Stimulated activated CD8-positive, alpha-beta memory T cell treated with anti-CD3 and anti-CD28 coated beads, Interleukin-15, amount 100 ng/mL, for 48 hours (primary cell): ENCODE results near the gene IPPK.

Source experiments
- DNase-seq, 2 donors: peaks; one replicate each; pipeline ENCODE4 v3.0.0-alpha.2; 2020; ENCODE audit warnings: low read depth in 2 of 2

Gene IPPK

GRCh38 chr9:92669890-92670708 is at the start of gene IPPK:
TSS of gene IPPK (minus strand) at chr9:92670131. CDS start at chr9:92669988, 143 bp downstream.
- DNase-seq: peak; percentile 99

- no peak for DNase-seq
Measured at GRCh38 chr9:92719028-92719647, 49.2 kb upstream of the IPPK start.

- no peak for DNase-seq
Measured at GRCh38 chr9:92718086-92719001, 48.4 kb upstream of the IPPK start.

GRCh38 chr9:92717201-92718085 is 47.5 kb upstream of the IPPK start:
- DNase-seq: no peak

- peak; percentile 49 to 58 for DNase-seq
Measured at GRCh38 chr9:92716557-92716956, 46.6 kb upstream of the IPPK start.

- no peak for DNase-seq
Measured at GRCh38 chr9:92715488-92716231, 45.7 kb upstream of the IPPK start.

- DNase-seq: no peak
Measured at GRCh38 chr9:92714787-92715487, 45.0 kb upstream of the IPPK start.

- DNase-seq: no peak
Measured at GRCh38 chr9:92714016-92714415, 44.1 kb upstream of the IPPK start.

- DNase-seq: no peak
Measured at GRCh38 chr9:92713528-92713927, 43.6 kb upstream of the IPPK start.

- DNase-seq: no peak
Measured at GRCh38 chr9:92712767-92713166, 42.8 kb upstream of the IPPK start.

GRCh38 chr9:92711844-92712243 is 41.9 kb upstream of the IPPK start:
- DNase-seq: no peak

GRCh38 chr9:92711146-92711545 is 41.2 kb upstream of the IPPK start:
- no peak for DNase-seq

GRCh38 chr9:92710368-92710767 is 40.4 kb upstream of the IPPK start:
- DNase-seq: no peak

GRCh38 chr9:92709954-92710353 is 40.0 kb upstream of the IPPK start:
- DNase-seq: no peak

GRCh38 chr9:92709240-92709639 is 39.3 kb upstream of the IPPK start:
- DNase-seq: no peak

- no peak for DNase-seq
Measured at GRCh38 chr9:92707530-92707929, 37.6 kb upstream of the IPPK start.

- peak; percentile 26 to 30 for DNase-seq
Measured at GRCh38 chr9:92706218-92706940, 36.4 kb upstream of the IPPK start.

GRCh38 chr9:92704528-92704927 is 34.6 kb upstream of the IPPK start:
- no peak for DNase-seq

GRCh38 chr9:92696619-92697018 is 26.7 kb upstream of the IPPK start:
- DNase-seq: no peak
